Stimulated activated CD8-positive, alpha-beta memory T cell treated with anti-CD3 and anti-CD28 coated beads, Interleukin-4, amount 100 ng/mL, for 1 hour (primary cell): ENCODE data around the gene MED6.

Source experiments
- DNase-seq, 2 donors: peaks; one replicate each; pipeline ENCODE4 v3.0.0-alpha.2; 2020; ENCODE audit warnings: low read depth in 2 of 2, low spot score in 1 of 2

MED6 gene

GRCh38 chr14:70600382-70601157, at the start of gene MED6:
Gene MED6 (minus strand): TSS chr14:70600655. CDS start chr14:70600637, 18 bp downstream.
- peak; percentile 75 to 86 for DNase-seq

GRCh38 chr14:70649803-70650202, 49.3 kb upstream of the MED6 start:
- no peak for DNase-seq

- no peak for DNase-seq
These were observed 47.9 kb upstream of the MED6 start for GRCh38 chr14:70648346-70648745.

- DNase-seq, result no peak
These were observed 46.2 kb upstream of the MED6 start for GRCh38 chr14:70646705-70647104.

GRCh38 chr14:70645892-70646291, 45.4 kb upstream of the MED6 start:
- no peak for DNase-seq

GRCh38 chr14:70643967-70644366, 43.5 kb upstream of the MED6 start:
- DNase-seq, result no peak

GRCh38 chr14:70642303-70643235, 42.1 kb upstream of the MED6 start:
- DNase-seq, result no peak

GRCh38 chr14:70641548-70642302, 41.3 kb upstream of the MED6 start, which contains the start of gene TTC9:
Gene TTC9 (plus strand): TSS chr14:70641916. CDS start chr14:70642130, 214 bp downstream.
- DNase-seq, result no peak

- DNase-seq, result no peak
These were observed 40.6 kb upstream of the MED6 start for GRCh38 chr14:70640938-70641547.

- no peak for DNase-seq
These were observed 38.0 kb upstream of the MED6 start for GRCh38 chr14:70638416-70638815.

GRCh38 chr14:70635971-70636595, 35.6 kb upstream of the MED6 start:
- no peak for DNase-seq

- DNase-seq, result no peak
These were observed 31.5 kb upstream of the MED6 start for GRCh38 chr14:70631948-70632347.

GRCh38 chr14:70624972-70625371, 24.5 kb upstream of the MED6 start:
- no peak for DNase-seq

- DNase-seq, result peak in 1 of 2 donors; percentile 29
These were observed 21.8 kb upstream of the MED6 start for GRCh38 chr14:70622111-70622712.

GRCh38 chr14:70619708-70620107, 19.3 kb upstream of the MED6 start:
- no peak for DNase-seq

- DNase-seq, result no peak
These were observed 17.9 kb upstream of the MED6 start for GRCh38 chr14:70618314-70618713.

GRCh38 chr14:70616646-70617045, 16.2 kb upstream of the MED6 start:
- no peak for DNase-seq

- no peak for DNase-seq
These were observed 10.8 kb upstream of the MED6 start for GRCh38 chr14:70611216-70611615.

- DNase-seq, result no peak
These were observed 1.8 kb upstream of the MED6 start for GRCh38 chr14:70602254-70602653.

GRCh38 chr14:70601162-70601561, 707 bp upstream of the MED6 start:
- DNase-seq, result no peak
